IPS-NIHi11 (cell line): ENCODE results near the gene PDE6H.

Experiments
- DNase-seq: peaks from one replicate; pipeline ENCODE4 v3.0.0; 2012; ENCODE audit warnings: mixed read lengths, low spot score

PDE6H gene

GRCh38 chr12:14951851-14952250 is 21.0 kb upstream of the PDE6H start:
- DNase-seq = no peak

- no peak for DNase-seq
Observed at GRCh38 chr12:14952299-14952921, 20.4 kb upstream of the PDE6H start.

- DNase-seq = no peak
Observed at GRCh38 chr12:14953752-14954151, 19.1 kb upstream of the PDE6H start.

- no peak for DNase-seq
Observed at GRCh38 chr12:14954269-14954668, 18.6 kb upstream of the PDE6H start.

GRCh38 chr12:14956024-14956891 is 16.6 kb upstream of the PDE6H start:
- no peak for DNase-seq

GRCh38 chr12:14956905-14957304 is 15.9 kb upstream of the PDE6H start:
- DNase-seq = no peak

GRCh38 chr12:14957551-14958168 is 15.2 kb upstream of the PDE6H start:
- DNase-seq = no peak

GRCh38 chr12:14958361-14959125 is 14.3 kb upstream of the PDE6H start:
- no peak for DNase-seq

- DNase-seq = no peak
Observed at GRCh38 chr12:14959126-14959440, 13.8 kb upstream of the PDE6H start.

- DNase-seq = no peak
Observed at GRCh38 chr12:14959463-14959862, 13.4 kb upstream of the PDE6H start.

- DNase-seq = no peak
Observed at GRCh38 chr12:14959916-14960496, 12.8 kb upstream of the PDE6H start.

- DNase-seq = peak; percentile 18
Observed at GRCh38 chr12:14960548-14961465, 12.0 kb upstream of the PDE6H start.

GRCh38 chr12:14961466-14962152 is 11.2 kb upstream of the PDE6H start, which contains the start of gene ARHGDIB:
TSS of gene ARHGDIB (minus strand) at chr12:14961601. CDS start at chr12:14950712, 10,889 bp downstream.
- DNase-seq = no peak

GRCh38 chr12:14962153-14962539 is 10.7 kb upstream of the PDE6H start:
- no peak for DNase-seq

- DNase-seq = no peak
Observed at GRCh38 chr12:14962797-14963196, 10.0 kb upstream of the PDE6H start.

- no peak for DNase-seq
Observed at GRCh38 chr12:14963520-14963919, 9.3 kb upstream of the PDE6H start.

- no peak for DNase-seq
Observed at GRCh38 chr12:14964406-14964805, 8.4 kb upstream of the PDE6H start.

- DNase-seq = no peak
Observed at GRCh38 chr12:14965221-14965620, 7.6 kb upstream of the PDE6H start.

GRCh38 chr12:14968478-14968877 is 4.4 kb upstream of the PDE6H start:
- no peak for DNase-seq

GRCh38 chr12:14970473-14970872 is 2.4 kb upstream of the PDE6H start:
- no peak for DNase-seq
